WI38 (cell line): ENCODE results near the gene TXNDC17.
"Not testable (repeated sequence)": the region's sequence is repeated elsewhere in the genome, so short reads cannot be mapped to it uniquely, and the experiment has no call there.

ENCODE experiments used
- H3K4me3 ChIP-seq: 2 replicates; pipeline ENCODE4 v1.5.1; 2011; ENCODE audit warnings: low read depth, mild to moderate bottlenecking, control low read depth, low read length
- CTCF ChIP-seq: IDR thresholded peaks from 2 replicates; pipeline ENCODE4 v1.5.1; 2012; ENCODE audit warnings: low read depth, mild to moderate bottlenecking, control low read depth, low read length

TXNDC17 gene

DNA sequence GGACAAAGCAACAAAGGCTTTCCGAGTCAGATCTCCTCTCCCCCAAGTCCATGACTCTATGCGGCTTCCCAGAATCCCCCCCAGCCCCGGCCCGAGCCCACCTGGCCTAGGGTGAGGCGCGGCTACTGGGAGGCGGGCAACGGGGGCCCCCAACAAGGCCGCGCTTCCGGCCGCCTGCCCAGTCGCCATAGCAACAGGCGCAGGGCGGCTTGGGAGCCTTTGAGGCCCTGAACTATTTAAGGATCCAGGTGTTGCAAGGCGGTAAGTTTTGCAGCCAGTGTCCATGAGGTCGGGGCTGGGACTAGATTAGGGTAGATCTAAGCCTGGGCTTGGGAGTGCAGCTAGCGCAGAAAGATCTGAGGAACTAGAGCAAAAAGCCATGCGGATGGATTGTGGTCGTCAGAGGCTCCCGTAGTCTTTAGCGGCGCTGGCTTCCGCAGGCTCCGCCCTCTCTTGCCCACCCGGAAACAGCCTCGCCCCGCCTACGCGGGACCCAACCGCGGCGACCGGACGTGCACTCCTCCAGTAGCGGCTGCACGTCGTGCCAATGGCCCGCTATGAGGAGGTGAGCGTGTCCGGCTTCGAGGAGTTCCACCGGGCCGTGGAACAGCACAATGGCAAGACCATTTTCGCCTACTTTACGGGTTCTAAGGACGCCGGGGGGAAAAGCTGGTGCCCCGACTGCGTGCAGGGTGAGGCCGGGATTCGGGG lies at the start of gene TXNDC17, which contains the start of gene KIAA0753:
Gene TXNDC17 (plus strand): TSS at position 525 of the 711 bp plus-strand sequence. CDS start 23 bp downstream, at position 548.
Gene KIAA0753 (minus strand): TSS at position 176 of the 711 bp plus-strand sequence. CDS start 5,608 bp downstream, outside the sequence.
- TF ChIP-seq CTCF, result no peak
- peak within 1 kb of the TSS; percentile 90 for H3K4me3 ChIP-seq

DNA sequence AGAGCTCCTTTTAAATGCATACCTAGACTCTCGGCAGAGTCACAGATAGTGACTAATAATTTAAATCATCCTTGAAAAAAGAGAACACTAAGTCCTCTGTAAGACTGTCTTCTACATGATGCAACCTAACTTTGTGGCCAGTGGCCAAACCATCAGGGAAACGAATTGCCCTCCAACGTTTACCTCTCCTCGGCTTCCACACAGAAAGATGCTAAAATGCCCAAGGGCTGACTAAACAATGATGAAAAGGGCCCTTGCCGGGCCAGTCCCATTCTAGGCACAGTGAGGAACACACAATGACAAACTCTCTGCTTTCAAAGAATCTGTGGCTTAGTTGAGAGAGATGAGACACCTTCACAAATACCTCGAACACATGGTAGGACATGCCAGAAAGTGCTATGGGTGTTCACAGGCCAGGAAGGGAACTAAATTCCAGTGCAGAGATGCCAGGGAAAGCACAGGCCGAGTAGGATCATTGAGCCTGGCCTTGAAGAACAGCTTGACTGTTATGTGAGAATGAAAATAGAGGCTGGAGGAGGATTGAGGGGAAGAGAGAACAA lies 49.2 kb upstream of the TXNDC17 start:
- H3K4me3 ChIP-seq, result no peak overlapping the region
- TF ChIP-seq CTCF, result no peak

DNA sequence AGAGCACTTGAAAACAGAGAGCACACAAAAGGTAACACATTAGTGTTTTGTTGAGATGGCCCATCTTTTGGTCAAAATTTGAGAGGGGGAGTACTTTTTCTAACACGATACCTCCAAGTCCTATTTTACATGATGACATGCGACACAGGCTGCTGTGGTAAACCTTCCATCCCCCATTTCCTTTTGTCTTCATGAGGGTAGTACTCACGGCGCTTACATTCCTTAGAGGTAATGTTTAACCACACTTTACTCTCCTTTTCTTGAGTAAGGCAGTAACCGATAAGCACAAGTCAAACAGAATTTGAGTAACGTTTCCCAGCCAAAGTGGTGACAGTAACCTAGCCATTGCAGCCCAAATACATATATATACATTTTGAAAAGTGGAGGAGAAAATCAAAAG lies 48.7 kb upstream of the TXNDC17 start:
- no peak overlapping the region for H3K4me3 ChIP-seq

DNA sequence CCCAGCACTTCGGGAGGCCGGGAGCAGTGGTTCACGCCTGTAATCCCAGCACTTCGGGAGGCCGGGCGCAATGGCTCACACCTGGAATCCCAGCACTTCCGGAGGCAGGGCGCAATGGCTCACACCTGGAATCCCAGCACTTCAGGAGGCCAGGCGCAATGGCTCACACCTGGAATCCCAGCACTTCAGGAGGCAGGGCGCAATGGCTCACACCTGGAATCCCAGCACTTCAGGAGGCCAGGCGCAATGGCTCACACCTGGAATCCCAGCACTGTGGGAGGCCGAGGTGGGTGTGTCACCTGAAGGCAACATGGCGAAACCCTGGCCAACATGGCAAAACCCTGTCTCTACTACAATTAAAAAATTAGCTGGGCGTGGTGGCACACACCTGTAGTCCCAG lies 47.5 kb upstream of the TXNDC17 start:
- H3K4me3 ChIP-seq, result not testable (repeated sequence)

More for the DNA sequence above, 48.7 kb upstream of the TXNDC17 start:
- TF ChIP-seq CTCF, result no peak

- no peak for TF ChIP-seq CTCF
- no peak overlapping the region for H3K4me3 ChIP-seq
Measured at GRCh38 chr17:6596081-6596480, 44.8 kb upstream of the TXNDC17 start.

- no peak overlapping the region for H3K4me3 ChIP-seq
- no peak for TF ChIP-seq CTCF
Measured at GRCh38 chr17:6596511-6596910, 44.3 kb upstream of the TXNDC17 start.

DNA sequence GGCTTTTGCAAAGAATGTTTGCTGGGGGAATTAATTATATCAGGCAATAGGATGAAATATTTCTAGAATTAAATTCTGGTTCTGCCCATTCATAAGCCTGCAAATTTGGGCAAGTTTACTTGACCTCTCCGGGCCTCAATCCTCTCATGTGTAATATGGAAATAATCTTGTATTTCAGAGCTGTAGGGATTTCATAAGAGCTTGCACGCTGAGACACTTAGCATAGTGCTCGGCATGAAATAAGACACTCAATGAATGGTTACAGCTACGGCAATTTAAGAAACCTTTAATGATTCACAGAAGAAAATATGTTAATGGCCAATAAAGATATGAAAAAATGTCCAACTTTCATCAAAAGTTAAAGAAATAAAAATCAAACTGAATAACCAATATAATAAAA lies 43.9 kb upstream of the TXNDC17 start:
- H3K4me3 ChIP-seq, result no peak overlapping the region
- TF ChIP-seq CTCF, result no peak
